ENCODE data around the gene TUBGCP6. TPM values are rescaled to one million over a fixed set of nuclear protein-coding genes. Genes with fewer than 3 reads are reported as not detected.

Gene TUBGCP6, protein sequence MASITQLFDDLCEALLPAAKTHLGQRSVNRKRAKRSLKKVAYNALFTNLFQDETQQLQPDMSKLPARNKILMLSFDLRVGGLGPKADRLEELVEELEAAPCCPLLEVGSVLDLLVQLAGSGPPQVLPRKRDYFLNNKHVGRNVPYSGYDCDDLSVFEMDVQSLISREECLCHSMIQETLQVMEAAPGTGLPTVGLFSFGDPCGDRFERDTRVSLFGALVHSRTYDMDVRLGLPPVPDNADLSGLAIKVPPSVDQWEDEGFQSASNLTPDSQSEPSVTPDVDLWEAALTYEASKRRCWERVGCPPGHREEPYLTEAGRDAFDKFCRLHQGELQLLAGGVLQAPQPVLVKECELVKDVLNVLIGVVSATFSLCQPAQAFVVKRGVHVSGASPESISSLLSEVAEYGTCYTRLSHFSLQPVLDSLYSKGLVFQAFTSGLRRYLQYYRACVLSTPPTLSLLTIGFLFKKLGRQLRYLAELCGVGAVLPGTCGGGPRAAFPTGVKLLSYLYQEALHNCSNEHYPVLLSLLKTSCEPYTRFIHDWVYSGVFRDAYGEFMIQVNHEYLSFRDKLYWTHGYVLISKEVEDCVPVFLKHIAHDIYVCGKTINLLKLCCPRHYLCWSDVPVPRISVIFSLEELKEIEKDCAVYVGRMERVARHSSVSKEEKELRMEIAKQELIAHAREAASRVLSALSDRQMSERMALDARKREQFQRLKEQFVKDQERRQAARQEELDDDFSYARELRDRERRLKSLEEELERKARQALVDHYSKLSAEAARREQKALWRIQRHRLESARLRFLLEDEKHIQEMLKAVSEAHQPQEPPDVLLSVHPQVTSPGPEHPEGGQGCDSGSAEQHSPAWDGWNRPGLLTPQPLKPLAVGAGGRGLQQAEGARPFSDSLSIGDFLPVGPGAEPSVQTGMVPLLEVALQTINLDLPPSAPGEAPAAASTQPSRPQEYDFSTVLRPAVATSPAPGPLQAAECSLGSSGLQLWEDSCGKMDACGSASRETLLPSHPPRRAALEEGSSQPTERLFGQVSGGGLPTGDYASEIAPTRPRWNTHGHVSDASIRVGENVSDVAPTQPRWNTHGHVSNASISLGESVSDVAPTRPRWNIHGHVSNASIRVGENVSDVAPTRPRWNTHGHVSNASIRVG (N-terminal part only)
- total RNA-seq (14.0 and 26.2 TPM in 2 replicates), polyA plus RNA-seq (31.5 and 44.1 TPM in 2 replicates)

DNA sequence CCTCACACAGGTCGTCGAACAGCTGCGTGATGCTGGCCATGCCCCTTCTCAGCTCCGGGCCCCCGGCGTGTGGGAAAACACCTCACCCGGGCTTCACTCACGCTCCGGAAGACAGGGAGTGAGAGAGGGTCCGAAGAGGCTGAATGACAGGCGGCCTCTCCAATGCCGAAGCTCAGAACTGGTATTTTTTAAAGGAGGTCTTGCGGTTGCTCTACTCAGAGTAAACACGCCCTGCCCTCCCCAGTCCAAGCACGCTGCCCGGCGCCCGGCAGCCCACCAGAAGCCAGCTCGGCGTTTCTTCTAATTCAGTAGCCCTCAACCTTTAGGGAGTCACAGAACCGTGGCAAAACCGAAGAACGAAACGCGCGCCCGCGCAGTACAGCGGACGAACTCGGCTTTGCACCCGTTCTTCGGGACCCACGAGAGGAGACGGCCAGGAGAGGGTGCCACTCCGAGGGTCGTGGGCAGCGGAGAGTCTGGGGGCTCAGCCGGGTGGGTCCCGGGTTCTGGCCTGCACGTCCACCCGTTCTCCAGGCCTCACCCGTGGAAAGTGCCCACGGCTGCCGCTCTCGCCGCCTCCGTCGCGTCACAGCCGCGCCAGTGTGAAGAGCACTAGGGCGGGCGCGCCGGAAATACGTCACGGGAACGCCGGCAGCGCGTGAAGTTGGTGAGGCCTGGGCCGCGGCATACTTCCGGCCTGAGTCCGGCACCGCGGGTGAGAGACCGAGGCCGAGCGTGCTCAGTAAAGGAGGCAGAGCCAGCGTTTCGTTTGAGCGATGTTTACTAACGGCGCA lies at the start of gene TUBGCP6:
TSS of gene TUBGCP6 (minus strand) at position 604 of the 794 bp plus-strand sequence. CDS start at position 40, 564 bp downstream.
- Histone ChIP-seq H3K27ac (peak within 1 kb of the TSS; percentile 98), H3K27me3 (no peaks in the 10 kb centered on the region), H3K36me3 (replicated peaks; ENCODE audit: insufficient read depth, low read depth) (no peaks in the 10 kb centered on the region), H3K4me3 (peak within 1 kb of the TSS; percentile 74), H3K79me2 (peaks cover 75% of the 10 kb centered on the region), H3K4me2 (peak within 1 kb of the TSS; percentile 95), H3K9me2 (replicated peaks; ENCODE audit: insufficient read depth) (no peaks in the 10 kb centered on the region), H3K9me3 (ENCODE audit: low read depth) (no peaks in the 10 kb centered on the region), H3K4me1 (ENCODE audit: insufficient read depth) (peaks cover 29% of the 10 kb centered on the region), H4K20me1 (ENCODE audit: insufficient read depth, poor library complexity, severe bottlenecking) (peaks cover 15% of the 10 kb centered on the region), H2AFZ (peak within 1 kb of the TSS; percentile 92)
- DNase-seq (ENCODE audit: low spot score), result peak; percentile 97
- TF ChIP-seq, protein P1, sequence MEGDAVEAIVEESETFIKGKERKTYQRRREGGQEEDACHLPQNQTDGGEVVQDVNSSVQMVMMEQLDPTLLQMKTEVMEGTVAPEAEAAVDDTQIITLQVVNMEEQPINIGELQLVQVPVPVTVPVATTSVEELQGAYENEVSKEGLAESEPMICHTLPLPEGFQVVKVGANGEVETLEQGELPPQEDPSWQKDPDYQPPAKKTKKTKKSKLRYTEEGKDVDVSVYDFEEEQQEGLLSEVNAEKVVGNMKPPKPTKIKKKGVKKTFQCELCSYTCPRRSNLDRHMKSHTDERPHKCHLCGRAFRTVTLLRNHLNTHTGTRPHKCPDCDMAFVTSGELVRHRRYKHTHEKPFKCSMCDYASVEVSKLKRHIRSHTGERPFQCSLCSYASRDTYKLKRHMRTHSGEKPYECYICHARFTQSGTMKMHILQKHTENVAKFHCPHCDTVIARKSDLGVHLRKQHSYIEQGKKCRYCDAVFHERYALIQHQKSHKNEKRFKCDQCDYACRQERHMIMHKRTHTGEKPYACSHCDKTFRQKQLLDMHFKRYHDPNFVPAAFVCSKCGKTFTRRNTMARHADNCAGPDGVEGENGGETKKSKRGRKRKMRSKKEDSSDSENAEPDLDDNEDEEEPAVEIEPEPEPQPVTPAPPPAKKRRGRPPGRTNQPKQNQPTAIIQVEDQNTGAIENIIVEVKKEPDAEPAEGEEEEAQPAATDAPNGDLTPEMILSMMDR (IDR thresholded peaks at IDR 0.05; ENCODE audit: poor library complexity), result peak; percentile 19
- no peak for TF ChIP-seq EZH2 (IDR thresholded peaks at IDR 0.05; ENCODE audit: borderline replicate concordance)
- no peak for TF ChIP-seq EZH2phosphoT487 (IDR thresholded peaks at IDR 0.05; ENCODE audit: low read depth, severe bottlenecking, unreplicated experiment)
- WGBS (ENCODE audit: low lambda C conversion rate, missing lambda C conversion rate), result 1% methylated on average over 72 of the region's 76 CpGs

DNA sequence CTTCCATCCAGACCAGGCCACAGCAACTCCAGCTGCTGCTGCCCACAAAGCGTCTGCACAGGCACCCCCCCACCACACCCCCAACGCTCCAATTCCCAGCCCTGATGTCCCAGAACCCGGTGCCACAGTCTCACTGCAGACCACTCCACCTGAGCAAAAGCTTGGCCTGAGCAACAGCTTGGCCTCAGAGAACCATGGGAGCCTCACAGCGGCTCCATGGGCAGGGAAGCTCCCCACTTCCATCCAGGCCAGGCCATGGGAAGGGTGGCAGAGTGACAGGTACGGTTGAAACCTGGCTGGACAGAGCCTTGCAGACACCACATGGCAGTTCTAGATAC lies 49.5 kb upstream of the TUBGCP6 start:
- Histone ChIP-seq H4K20me1 (ENCODE audit: insufficient read depth, poor library complexity, severe bottlenecking) (peaks cover 77% of the 10 kb centered on the region), H3K4me2 (peak overlapping the region; percentile 83), H3K4me1 (ENCODE audit: insufficient read depth) (peaks cover 64% of the 10 kb centered on the region), H3K4me3 (no peak overlapping the region), H2AFZ (no peak overlapping the region), H3K9me3 (ENCODE audit: low read depth) (no peaks in the 10 kb centered on the region), H3K79me2 (peaks cover 97% of the 10 kb centered on the region), H3K27me3 (no peaks in the 10 kb centered on the region), H3K36me3 (replicated peaks; ENCODE audit: insufficient read depth, low read depth) (no peaks in the 10 kb centered on the region), H3K27ac (peak overlapping the region; percentile 99), H3K9me2 (replicated peaks; ENCODE audit: insufficient read depth) (no peaks in the 10 kb centered on the region)
- 69% methylated on average over 5 of the region's 5 CpGs for WGBS (ENCODE audit: low lambda C conversion rate, missing lambda C conversion rate)
- TF ChIP-seq, protein P1 (IDR thresholded peaks at IDR 0.05; ENCODE audit: poor library complexity), result no peak
- no peak for TF ChIP-seq EZH2 (IDR thresholded peaks at IDR 0.05; ENCODE audit: borderline replicate concordance)
- TF ChIP-seq EZH2phosphoT487 (IDR thresholded peaks at IDR 0.05; ENCODE audit: low read depth, severe bottlenecking, unreplicated experiment), result no peak
- no peak for DNase-seq (ENCODE audit: low spot score)

Data from hepatocyte (in vitro differentiated cells).